Measurements from ENCODE around the gene FGD4.

GRCh38 chr12:32605326-32606095, 206.2 kb downstream of the FGD4 start:
- TF ChIP-seq CTCF (IDR thresholded peaks at IDR 0.05) (no peak), POLR2A (IDR thresholded peaks at IDR 0.05) (no peak)
